NK-92 (cell line): Measurements from ENCODE around the gene RGS2.

Source experiments
- DNase-seq: peaks from one replicate; lab custom pipeline; 2025; ENCODE audit not compliant: unreplicated experiment; lab: John Stamatoyannopoulos, UW

The RGS2 gene

DNA sequence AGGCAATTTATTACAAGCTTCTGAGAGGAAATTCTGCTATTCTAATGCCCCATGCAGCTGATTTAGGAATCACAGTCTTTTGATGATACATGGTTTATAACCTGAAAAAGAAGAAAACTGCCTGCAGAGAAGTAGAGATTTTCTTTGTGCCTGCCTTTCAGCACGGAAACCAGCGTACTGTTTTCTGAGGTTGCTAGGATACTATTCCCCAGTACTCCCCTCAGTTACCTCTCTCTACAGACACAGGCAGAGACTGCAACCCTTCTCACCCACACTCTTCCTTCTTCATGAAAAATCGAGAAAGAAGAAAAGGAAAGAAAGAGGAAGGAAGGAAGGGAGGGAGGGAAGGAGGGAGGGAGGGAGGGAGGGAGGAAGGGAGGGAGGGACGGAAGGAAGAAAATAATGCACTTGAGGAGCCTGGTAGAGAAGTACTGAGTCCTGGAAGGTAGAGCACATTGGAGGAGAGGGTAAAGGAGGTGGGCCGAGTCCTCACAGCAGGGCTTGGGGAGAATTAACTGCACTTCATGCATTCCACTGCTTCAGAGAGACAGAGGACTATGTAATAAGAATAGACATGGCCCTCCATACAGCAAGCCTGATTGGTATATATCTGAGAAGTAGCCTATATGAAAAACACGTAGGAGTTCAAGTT lies 21.9 kb downstream of the RGS2 start:
- no peak for DNase-seq

DNA sequence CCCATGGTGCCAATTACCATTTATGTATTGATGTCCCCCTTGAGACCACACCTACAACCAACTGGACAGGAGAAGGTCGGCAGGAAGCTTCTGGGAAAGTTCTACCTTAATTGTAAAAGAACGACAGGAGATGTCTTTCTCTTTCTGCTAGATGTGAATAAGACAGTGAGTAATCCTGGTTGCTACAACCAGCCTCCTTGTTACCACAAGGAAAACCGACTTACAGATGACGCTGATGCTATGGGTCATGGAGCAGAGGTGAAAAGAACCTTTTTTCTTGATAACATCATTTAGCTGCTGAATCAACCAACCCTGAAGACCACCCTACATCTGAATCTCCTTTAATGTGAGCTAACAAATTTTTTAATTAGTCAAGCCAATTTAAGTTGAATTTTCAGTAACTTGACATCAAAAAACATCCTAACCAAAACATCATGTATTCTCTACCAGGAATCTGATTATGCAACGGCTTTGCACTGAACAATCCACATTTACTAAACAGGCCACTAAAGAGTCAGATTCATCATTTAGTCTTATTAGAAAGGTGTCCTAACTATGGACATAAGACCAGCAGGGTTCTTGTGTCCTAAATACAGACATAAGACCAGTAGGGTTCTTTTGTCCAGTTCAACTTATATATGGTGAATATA lies 23.0 kb downstream of the RGS2 start:
- DNase-seq, result no peak

DNA sequence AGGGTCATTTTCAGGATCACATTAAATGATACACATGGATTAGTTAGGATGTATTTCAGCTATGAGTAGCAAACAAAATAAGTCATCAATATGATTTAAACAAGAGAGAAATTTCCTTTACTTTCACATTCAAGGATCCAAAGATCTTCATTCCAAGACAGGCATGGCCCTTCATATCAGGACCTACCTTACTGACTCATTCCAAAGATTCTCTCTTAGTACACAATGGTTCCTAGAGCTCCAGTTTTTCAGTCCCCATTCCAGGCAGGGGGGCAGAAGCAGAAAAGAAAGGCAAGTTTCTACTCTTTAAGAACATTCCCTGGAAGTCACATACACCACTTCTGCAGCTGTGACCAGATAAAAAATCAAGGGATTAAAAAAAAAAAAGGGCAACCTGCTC lies 23.7 kb downstream of the RGS2 start:
- DNase-seq, result no peak

DNA sequence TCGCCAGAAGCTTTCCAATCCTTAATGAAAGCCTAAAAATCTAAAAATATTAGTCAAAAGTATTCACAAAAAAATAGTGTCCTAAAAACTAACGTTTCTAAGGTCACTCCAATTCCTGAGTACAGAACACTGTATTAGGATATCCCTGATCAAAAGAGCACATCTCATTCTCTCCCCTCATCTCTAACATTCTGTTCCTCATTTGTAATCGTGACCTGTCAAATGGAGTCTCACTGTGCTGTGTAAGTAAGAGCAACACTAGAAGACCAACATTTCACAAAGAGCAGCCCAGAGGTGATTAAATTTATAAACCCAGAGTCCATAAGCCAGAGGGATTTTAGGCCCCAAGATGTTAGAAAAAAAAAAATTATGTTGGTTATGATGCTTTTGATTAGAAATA lies 26.3 kb downstream of the RGS2 start:
- DNase-seq, result no peak

DNA sequence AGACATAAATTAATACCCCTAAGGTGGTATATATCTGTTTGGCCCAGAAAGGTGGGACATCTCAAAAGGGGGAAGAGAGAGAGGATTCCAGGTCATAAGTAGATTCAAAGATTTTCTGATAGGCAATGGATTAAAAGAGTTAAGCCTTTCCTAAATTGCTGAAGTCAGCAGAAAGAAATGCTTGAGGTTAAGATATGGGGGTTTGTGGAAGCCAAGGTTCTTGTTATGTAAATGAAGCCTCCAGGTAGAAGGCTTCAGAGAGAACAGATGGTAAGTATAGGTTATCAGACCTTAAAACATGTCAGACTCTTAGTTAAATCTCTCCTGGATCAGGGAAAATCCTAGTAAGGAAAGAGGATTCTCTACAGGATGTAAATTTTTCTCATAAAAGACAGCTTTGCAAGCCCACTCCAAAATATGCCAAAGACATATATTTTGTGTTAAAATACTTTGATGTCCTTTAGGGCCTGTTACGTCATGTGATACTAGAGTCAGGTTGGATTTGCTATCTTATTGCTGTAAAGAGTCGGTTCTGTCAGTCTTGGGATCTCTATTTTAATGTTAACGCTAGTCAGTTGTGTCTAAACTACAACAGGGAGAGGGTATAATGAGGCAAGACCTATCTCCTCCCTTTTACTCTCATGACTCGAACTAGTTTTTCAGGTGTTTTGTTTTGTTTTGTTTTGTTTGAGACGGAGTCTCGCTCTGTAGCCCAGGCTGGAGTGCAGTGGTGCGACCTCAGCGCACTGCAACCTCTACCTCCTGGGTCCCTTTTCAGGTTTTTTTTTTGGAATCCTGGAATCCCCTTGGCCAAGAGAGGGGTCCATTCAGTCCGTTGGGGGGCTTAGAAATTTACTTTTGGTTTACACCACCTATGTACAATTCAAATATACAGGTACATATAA lies 30.6 kb downstream of the RGS2 start:
- DNase-seq, result no peak

DNA sequence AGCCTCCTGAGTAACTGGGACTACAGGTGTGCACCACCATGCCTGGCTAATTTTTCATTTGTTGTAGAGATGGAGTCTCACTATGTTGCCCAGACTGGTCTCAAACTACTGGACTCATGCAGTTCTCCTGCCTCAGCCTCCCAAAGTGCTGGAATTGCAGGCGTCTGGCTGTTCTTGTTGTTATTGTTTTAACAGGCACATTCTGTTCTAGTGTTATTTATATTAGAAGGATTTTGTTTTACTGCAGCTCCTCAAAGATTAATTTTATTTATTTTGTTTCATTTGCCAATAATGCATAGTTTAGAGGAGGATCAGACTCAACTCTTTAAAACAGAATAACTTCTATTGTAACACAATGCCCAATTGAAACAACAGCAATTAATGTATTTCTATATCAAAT lies 35.5 kb downstream of the RGS2 start:
- DNase-seq, result no peak

DNA sequence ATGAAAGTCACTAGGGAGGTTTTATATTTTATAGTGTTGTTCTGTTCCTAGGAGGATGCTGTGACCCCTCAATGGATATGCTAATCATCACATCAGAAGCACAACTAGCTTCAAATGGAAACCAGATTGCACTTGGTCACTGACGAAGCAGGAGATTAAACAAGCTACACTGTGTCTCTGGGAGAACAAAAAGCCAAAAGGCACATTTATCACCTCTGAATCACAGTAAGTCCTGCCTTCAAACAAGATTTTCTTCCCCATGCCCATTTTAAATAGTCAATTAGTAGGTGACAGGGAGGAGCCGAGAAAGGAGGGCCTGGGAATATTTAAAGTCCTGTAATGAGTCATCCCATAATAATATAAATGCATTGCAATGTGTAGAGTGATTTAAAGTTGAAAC lies 38.1 kb downstream of the RGS2 start:
- DNase-seq, result no peak

DNA sequence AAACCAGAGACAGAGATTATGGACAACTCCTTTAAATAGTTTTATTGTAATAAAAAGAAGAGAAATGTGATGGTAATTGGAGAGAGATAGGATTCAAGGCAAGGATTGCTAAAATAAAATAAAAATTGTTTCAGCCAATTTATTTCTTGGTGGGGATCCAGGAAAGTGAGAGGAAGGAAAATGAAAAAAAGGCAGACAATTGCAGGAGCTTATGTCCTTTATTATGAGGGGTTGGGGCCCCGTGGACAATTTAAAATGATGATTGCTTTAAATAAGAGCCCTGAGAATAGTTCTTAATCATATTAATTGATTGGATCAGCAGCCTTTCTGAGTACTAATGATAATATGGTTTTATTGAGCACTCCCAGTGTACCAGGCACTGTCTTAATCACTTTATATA lies 40.2 kb downstream of the RGS2 start:
- no peak for DNase-seq

DNA sequence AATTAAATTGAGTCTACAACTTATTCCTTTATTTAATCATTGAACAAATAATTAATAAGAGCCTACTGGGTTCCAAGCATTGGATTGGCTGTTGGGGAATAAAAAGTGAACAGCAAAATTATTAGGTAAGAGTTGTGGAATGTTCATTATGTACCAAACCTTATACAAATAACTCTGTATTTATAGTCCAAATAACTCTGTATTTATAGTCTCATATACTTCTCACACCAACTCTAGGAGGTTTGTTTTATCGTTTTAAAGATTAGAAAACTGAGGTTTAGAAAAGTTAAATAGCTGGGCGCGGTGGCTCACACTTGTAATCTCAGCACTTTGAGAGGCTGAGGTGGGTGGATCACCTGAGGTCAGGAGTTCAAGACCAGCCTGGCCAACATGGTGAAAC lies 40.6 kb downstream of the RGS2 start:
- no peak for DNase-seq

DNA sequence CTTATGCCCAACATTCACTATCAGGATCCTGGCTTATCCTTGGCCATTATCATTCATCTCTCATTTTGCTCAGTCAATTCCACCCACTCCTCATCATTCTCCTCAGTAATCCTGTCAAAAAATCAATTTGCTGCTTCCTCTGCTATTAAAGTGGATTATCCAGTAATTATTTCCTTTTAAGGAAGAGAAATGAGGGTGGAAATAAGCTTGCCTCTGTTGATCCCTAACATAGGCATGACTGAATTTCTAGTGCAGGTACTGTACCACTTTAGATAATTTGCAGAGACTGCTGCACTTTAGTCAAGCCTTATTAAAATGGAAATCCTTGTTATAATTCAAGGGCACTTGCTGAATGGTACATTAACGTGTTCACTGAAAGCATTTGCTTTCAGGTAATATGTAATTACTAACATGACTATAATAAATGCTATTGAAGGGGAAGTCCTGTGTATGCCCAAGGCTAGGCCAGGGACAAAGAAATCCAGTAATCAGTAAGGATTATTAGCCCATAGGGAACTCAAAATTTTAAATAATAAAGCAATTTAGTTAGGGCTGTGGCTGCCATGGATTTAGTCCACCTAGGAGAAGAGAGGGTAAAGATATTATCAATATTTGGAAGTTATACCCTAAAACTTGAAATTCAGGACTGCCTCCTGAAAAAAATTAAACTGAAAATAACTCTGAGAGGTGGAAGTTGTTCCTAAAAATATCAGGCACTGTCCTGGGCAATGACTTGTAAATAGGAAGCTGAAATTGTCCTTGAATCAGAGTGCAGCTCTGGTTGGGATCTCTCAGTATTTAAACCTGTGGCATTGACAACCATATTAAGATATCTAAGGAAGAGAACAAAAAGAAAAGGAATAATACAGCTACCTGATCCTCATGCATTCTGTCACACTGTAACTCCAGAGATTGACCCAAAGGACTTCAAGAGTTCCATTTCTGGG lies 43.4 kb downstream of the RGS2 start:
- no peak for DNase-seq

DNA sequence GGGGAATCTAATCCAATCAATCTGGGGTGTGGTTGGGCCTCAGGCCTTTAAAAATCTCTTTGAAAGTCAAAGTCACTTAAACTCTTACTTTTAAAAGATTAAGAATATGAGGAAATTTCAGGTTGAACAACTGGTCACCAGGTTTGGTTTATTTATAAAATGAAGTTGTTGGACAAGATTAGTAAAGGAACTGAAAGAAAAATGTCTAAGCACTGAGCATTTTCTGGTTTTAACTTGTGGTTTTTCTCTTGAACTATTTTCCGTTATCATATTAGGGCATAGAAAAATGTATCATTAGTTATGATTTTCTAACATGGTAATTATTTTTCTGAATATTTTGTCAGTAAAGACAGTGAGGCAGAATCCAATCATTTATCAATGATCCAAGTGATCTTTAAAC lies 49.6 kb downstream of the RGS2 start:
- DNase-seq, result no peak

DNA sequence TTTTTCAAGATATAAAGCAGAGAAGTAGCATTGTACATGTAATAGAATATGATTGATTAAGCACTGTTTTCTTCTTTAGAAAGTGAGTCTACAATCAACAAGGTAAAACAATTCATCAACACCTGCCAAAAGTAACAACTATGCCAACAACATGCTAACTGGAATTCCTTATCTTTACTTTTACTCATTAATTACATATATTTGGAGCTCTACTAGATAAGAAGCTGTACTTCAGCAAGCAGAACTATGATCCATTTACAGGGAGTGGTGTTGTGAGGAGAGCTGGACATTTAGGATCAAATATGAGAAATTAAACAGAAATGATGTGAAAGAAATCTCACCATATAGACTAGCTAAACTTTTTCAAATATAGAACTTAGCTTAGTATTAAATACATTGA lies 51.0 kb downstream of the RGS2 start:
- DNase-seq, result no peak

DNA sequence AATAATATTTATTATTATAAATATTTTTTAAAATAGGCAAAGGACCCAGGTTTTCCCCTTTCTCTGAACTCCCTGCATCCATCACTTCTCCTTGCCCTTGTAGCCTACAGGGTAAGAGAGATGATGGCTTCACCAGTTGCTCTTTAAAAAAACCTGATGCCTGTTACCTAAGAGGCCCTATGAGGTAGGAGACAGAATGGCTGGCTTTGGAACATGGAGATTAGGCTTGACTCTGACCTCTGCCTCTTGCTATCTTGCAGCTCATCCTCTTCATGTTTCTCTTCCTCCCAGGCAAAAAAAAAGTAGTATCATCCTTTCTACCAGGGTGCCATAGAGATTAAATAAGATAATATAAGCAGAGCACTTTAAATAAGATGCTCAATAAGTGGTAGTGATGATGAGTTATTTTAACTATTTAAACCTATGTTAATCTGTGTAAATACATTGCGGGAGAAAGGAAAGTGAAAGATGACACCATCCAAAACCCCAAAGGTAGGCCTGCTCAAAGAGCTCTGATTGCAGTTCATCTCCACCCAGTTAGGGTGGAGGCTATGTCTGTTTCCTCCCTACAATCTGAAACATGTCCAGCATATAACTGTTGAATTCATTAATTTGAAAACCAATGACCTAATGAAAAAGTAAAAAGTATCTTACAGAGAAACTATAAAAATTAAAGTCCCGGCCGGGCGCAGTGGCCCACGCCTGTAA lies 51.8 kb downstream of the RGS2 start:
- no peak for DNase-seq

DNA sequence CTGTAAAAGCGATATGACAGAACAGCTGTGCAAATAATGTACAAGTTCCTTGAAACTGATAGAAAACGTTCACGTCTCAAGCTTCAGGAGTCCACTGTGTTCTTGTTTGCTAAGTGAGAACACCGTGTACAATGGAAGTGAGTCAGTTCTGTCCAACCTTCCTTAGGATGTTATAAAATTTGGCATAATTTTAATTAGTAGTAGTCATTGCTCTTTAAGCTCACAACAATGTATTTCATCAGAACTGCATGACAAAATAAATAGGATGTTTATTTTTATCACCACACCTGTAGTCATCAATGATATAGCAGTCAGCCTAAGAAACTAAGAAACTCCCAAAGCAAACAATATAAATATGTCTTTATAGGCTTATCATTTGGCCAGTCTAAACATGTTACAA lies 53.0 kb downstream of the RGS2 start:
- no peak for DNase-seq
